ENCODE measurements around the gene VPS37B.

The VPS37B gene

GRCh38 chr12:122819209-122819785 lies 76.6 kb downstream of the VPS37B start:
- FAIRE-seq = no peak
- TF ChIP-seq TAF1 (IDR thresholded peaks at IDR 0.05; ENCODE audit: low read depth, low read length) (no peak), SPI1 (IDR thresholded peaks at IDR 0.05; ENCODE audit: low read depth, low read length) (no peak), PAX5 (IDR thresholded peaks at IDR 0.05; ENCODE audit: insufficient read depth, low read length, severe bottlenecking) (no peak), POLR2A (IDR thresholded peaks at IDR 0.05; ENCODE audit: low read depth, low read length) (no peak), POU2F2 (IDR thresholded peaks at IDR 0.05; ENCODE audit: low read depth, low read length) (no peak), POLR2AphosphoS5 (IDR thresholded peaks at IDR 0.05; ENCODE audit: low read depth, low read length) (no peak)

More at GRCh38 chr12:122819209-122819785, 76.6 kb downstream of the VPS37B start:
- no peak for DNase-seq (ENCODE audit: insufficient read length, low spot score)

Measured in GM12891 (cell line).